HG03575 (cell line): ENCODE results near the gene SLC38A5.
"Not testable (repeated sequence)": the region's sequence is repeated elsewhere in the genome, so short reads cannot be mapped to it uniquely, and the experiment has no call there.

Experiments
- ATAC-seq: cut with Tn5 transposase; IDR thresholded peaks from one replicate; pipeline ENCODE4 v1.9.1; 2021; ENCODE audit not compliant: unreplicated experiment, insufficient number of reproducible peaks, low FRiP score; ENCODE audit errors: extremely low read depth

SLC38A5 gene

GRCh38 chrX:48470110-48470832 lies at the start of gene SLC38A5:
SLC38A5 (minus strand) TSS chrX:48470260; CDS start chrX:48467924, 2,336 bp downstream.
- no peak for ATAC-seq

GRCh38 chrX:48519481-48519880 lies 49.4 kb upstream of the SLC38A5 start:
- not testable (repeated sequence) for ATAC-seq

GRCh38 chrX:48516987-48517386 lies 46.9 kb upstream of the SLC38A5 start:
- ATAC-seq, result no peak

- no peak for ATAC-seq
Measured at GRCh38 chrX:48516285-48516684, 46.2 kb upstream of the SLC38A5 start.

- ATAC-seq, result no peak
Measured at GRCh38 chrX:48515842-48516241, 45.8 kb upstream of the SLC38A5 start.

GRCh38 chrX:48514868-48515460 lies 44.9 kb upstream of the SLC38A5 start:
- ATAC-seq, result no peak

- no peak for ATAC-seq
Measured at GRCh38 chrX:48514126-48514806, 44.2 kb upstream of the SLC38A5 start.

- ATAC-seq, result no peak
Measured at GRCh38 chrX:48513670-48514069, 43.6 kb upstream of the SLC38A5 start.

GRCh38 chrX:48512371-48512935 lies 42.4 kb upstream of the SLC38A5 start:
- ATAC-seq, result no peak

- no peak for ATAC-seq
Measured at GRCh38 chrX:48511560-48511959, 41.5 kb upstream of the SLC38A5 start.

- ATAC-seq, result no peak
Measured at GRCh38 chrX:48509619-48510018, 39.6 kb upstream of the SLC38A5 start.

- ATAC-seq, result no peak
Measured at GRCh38 chrX:48509245-48509590, 39.2 kb upstream of the SLC38A5 start.

GRCh38 chrX:48508400-48509244 lies 38.6 kb upstream of the SLC38A5 start, which contains the start of gene PORCN:
PORCN (plus strand) TSS chrX:48508992; CDS start chrX:48509821, 829 bp downstream.
- no peak for ATAC-seq

GRCh38 chrX:48507246-48507645 lies 37.2 kb upstream of the SLC38A5 start:
- no peak for ATAC-seq

- no peak for ATAC-seq
Measured at GRCh38 chrX:48505481-48505880, 35.4 kb upstream of the SLC38A5 start.

GRCh38 chrX:48504261-48504660 lies 34.2 kb upstream of the SLC38A5 start:
- ATAC-seq, result no peak

GRCh38 chrX:48498374-48498809 lies 28.3 kb upstream of the SLC38A5 start:
- ATAC-seq, result no peak

GRCh38 chrX:48497871-48498270 lies 27.8 kb upstream of the SLC38A5 start:
- no peak for ATAC-seq

GRCh38 chrX:48496660-48497059 lies 26.6 kb upstream of the SLC38A5 start:
- no peak for ATAC-seq
